Tibial artery (tissue), 4 donors: Measurements from ENCODE around the gene ZP2.

Experiments used
- DNase-seq, 2 donors: peaks; one replicate each; pipeline ENCODE4 v3.0.0-alpha.2; 2019
- H3K27ac ChIP-seq, 2 donors: fragments of 200-600 bp; sonication (generic) in 1 of 2; 1 replicate in 1 of 2; 2 replicates in 1 of 2; pipeline ENCODE4 v1.5.1; 2018 to 2019; ENCODE audit warnings: mild to moderate bottlenecking in 1 of 2
- H3K27me3 ChIP-seq, 2 donors: fragments of 200-600 bp; sonication (generic) in 1 of 2; one replicate each; pipeline versions ENCODE4 v1.5.1 to v1.6.0; 2016 to 2019
- H3K36me3 ChIP-seq, 3 donors: fragments of 200-600 bp; sonication (generic) in 2 of 3; one replicate each; pipeline ENCODE4 v1.5.1; 2016 to 2019; ENCODE audit warnings: mild to moderate bottlenecking in 2 of 3
- H3K4me1 ChIP-seq, 4 donors: fragments of 200-600 bp; sonication (generic) in 2 of 4; 1 replicate in 3 of 4; 2 replicates in 1 of 4; pipeline ENCODE4 v1.5.1; 2016 to 2019
- H3K4me3 ChIP-seq, 2 donors: fragments of 200-600 bp; sonication (generic) in 1 of 2; 1 replicate in 1 of 2; 2 replicates in 1 of 2; pipeline ENCODE4 v1.5.1; 2018 to 2019; ENCODE audit warnings: mild to moderate bottlenecking in 2 of 2
- H3K9me3 ChIP-seq, 3 donors: fragments of 200-600 bp; sonication (generic) in 1 of 3; one replicate each; pipeline ENCODE4 v1.5.1; 2016 to 2019
- intact Hi-C: fragments of 100-400 bp; cut with DNase I; formaldehyde crosslinking; loops from one replicate; pipeline ENCODE4 v1.15.0; 2023; ENCODE audit warnings: low total_unique reads
- TF ChIP-seq, protein P1 (sequence below), 2 experiments: fragments of 200-600 bp in 1 of 2; fragments of 450-650 bp in 1 of 2; IDR thresholded peaks; one replicate each; pipeline ENCODE4 v1.5.1; 2017 to 2019; ENCODE audit warnings: antibody characterized with exemption in 2 of 2, mild to moderate bottlenecking in 1 of 2, moderate library complexity in 1 of 2

ZP2 gene

GRCh38 chr16:21185659-21186325 is 25.6 kb downstream of the ZP2 start:
- H3K4me3 ChIP-seq = no peak overlapping the region
- no peaks in the 10 kb centered on the region for H3K27me3 ChIP-seq
- H3K9me3 ChIP-seq = no peaks in the 10 kb centered on the region
- H3K4me1 ChIP-seq = peaks cover 0 to 6% (median 6%) of the 10 kb centered on the region in 4 donors
- TF ChIP-seq, protein P1, sequence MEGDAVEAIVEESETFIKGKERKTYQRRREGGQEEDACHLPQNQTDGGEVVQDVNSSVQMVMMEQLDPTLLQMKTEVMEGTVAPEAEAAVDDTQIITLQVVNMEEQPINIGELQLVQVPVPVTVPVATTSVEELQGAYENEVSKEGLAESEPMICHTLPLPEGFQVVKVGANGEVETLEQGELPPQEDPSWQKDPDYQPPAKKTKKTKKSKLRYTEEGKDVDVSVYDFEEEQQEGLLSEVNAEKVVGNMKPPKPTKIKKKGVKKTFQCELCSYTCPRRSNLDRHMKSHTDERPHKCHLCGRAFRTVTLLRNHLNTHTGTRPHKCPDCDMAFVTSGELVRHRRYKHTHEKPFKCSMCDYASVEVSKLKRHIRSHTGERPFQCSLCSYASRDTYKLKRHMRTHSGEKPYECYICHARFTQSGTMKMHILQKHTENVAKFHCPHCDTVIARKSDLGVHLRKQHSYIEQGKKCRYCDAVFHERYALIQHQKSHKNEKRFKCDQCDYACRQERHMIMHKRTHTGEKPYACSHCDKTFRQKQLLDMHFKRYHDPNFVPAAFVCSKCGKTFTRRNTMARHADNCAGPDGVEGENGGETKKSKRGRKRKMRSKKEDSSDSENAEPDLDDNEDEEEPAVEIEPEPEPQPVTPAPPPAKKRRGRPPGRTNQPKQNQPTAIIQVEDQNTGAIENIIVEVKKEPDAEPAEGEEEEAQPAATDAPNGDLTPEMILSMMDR (IDR thresholded peaks at IDR 0.05) = no peak
- H3K36me3 ChIP-seq = peaks cover 14 to 21% (median 18%) of the 10 kb centered on the region in 3 donors
- intact Hi-C loops = no loop called here
- no peak overlapping the region for H3K27ac ChIP-seq
- no peak for DNase-seq

- peaks cover 21 to 27% (median 23%) of the 10 kb centered on the region in 3 donors for H3K36me3 ChIP-seq
- H3K4me1 ChIP-seq = peaks cover 0 to 15% (median 6%) of the 10 kb centered on the region in 4 donors
- no peaks in the 10 kb centered on the region for H3K27me3 ChIP-seq
- H3K4me3 ChIP-seq = no peak overlapping the region
- no peak overlapping the region for H3K27ac ChIP-seq
- H3K9me3 ChIP-seq = no peaks in the 10 kb centered on the region
- TF ChIP-seq, protein P1 (IDR thresholded peaks at IDR 0.05) = no peak
- intact Hi-C loops = no loop called here
- no peak for DNase-seq
These were observed 26.5 kb downstream of the ZP2 start for GRCh38 chr16:21184834-21185233.

GRCh38 chr16:21183995-21184394 is 27.4 kb downstream of the ZP2 start:
- Histone ChIP-seq H3K27me3 (no peaks in the 10 kb centered on the region), H3K36me3 (peaks cover 23 to 36% (median 24%) of the 10 kb centered on the region in 3 donors), H3K4me1 (peaks cover 0 to 24% (median 8%) of the 10 kb centered on the region in 4 donors), H3K9me3 (no peaks in the 10 kb centered on the region), H3K27ac (no peak overlapping the region), H3K4me3 (no peak overlapping the region)
- intact Hi-C loops = no loop called here
- no peak for DNase-seq
- TF ChIP-seq, protein P1 (IDR thresholded peaks at IDR 0.05) = no peak

- TF ChIP-seq, protein P1 (IDR thresholded peaks at IDR 0.05) = no peak
- peak overlapping the region; percentile 58 to 67 for H3K27ac ChIP-seq
- peaks cover 0 to 30% (median 5%) of the 10 kb centered on the region in 4 donors for H3K4me1 ChIP-seq
- H3K4me3 ChIP-seq = no peak overlapping the region
- H3K36me3 ChIP-seq = peaks cover 27 to 67% (median 45%) of the 10 kb centered on the region in 3 donors
- no peak for DNase-seq
- intact Hi-C loops = no loop called here
- H3K9me3 ChIP-seq = no peaks in the 10 kb centered on the region
- no peaks in the 10 kb centered on the region for H3K27me3 ChIP-seq
These were observed 31.4 kb downstream of the ZP2 start for GRCh38 chr16:21179983-21180365.

- Histone ChIP-seq H3K27ac (peak overlapping the region; percentile 58 to 67), H3K4me1 (peaks cover 0 to 30% (median 5%) of the 10 kb centered on the region in 4 donors), H3K27me3 (no peaks in the 10 kb centered on the region), H3K36me3 (peaks cover 33 to 73% (median 52%) of the 10 kb centered on the region in 3 donors), H3K9me3 (no peaks in the 10 kb centered on the region), H3K4me3 (no peak overlapping the region)
- intact Hi-C loops = no loop called here
- peak; percentile 54 to 82 for DNase-seq
- TF ChIP-seq, protein P1 (IDR thresholded peaks at IDR 0.05) = no peak
These were observed 32.0 kb downstream of the ZP2 start for GRCh38 chr16:21179126-21179982.
